ENCODE measurements around the gene FGD5. TPM values are rescaled to one million over a fixed set of nuclear protein-coding genes. Genes with fewer than 3 reads are reported as not detected.

Gene FGD5
- total and polyA plus RNA-seq, 2 experiments from 2014 or later, result 0.59 to 1.1 TPM

DNA sequence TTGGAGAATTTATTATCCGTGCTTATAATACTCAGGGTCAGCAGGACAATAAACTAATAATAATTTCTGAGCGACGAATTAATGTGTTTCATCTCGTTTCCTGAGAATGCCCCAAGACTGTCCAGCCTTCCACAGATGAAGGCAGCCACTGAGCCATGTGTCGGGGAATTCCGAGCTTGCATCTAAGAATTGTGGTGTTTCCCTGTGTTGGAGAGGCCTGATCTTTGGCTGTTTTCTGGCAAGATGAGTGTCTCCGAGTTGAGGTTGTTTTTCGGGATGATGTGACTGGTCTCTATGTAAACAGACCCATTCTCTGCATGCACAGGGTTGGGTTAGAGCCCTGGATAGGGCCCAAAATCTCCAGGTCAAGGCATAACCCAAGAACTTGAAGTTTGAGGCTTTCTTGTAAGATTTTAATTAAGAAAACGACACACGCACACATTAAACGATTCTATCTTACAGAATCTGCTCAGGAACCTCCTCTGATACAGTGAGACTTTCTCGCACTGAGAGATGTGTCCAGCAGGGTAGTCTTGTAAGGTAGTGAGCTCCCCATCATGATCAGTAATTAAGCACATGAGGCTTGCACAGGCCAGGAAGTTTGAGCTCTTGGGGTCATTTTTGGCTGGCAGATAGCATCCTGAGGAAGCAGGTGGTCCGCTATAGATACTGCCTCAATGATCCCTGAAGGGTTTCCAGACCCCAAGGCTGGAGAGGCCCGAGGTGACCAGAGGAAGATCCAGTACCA lies 14.4 kb downstream of the FGD5 start:
- H3K4me3 ChIP-seq, result no peak overlapping the region
- no peak overlapping the region for H3K27ac ChIP-seq
- H3K36me3 ChIP-seq, result no peaks in the 10 kb centered on the region
- DNase-seq (ENCODE audit: low read depth in 1 of 2, low spot score in 1 of 2), result no peak
- TF ChIP-seq, protein P1, sequence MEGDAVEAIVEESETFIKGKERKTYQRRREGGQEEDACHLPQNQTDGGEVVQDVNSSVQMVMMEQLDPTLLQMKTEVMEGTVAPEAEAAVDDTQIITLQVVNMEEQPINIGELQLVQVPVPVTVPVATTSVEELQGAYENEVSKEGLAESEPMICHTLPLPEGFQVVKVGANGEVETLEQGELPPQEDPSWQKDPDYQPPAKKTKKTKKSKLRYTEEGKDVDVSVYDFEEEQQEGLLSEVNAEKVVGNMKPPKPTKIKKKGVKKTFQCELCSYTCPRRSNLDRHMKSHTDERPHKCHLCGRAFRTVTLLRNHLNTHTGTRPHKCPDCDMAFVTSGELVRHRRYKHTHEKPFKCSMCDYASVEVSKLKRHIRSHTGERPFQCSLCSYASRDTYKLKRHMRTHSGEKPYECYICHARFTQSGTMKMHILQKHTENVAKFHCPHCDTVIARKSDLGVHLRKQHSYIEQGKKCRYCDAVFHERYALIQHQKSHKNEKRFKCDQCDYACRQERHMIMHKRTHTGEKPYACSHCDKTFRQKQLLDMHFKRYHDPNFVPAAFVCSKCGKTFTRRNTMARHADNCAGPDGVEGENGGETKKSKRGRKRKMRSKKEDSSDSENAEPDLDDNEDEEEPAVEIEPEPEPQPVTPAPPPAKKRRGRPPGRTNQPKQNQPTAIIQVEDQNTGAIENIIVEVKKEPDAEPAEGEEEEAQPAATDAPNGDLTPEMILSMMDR (IDR thresholded peaks at IDR 0.05; ENCODE audit: low read depth, low read length), result no peak
- H3K4me1 ChIP-seq (ENCODE audit: low read depth), result no peaks in the 10 kb centered on the region
- H3K9me3 ChIP-seq (ENCODE audit: low read depth), result no peaks in the 10 kb centered on the region
- H3K27me3 ChIP-seq, result no peaks in the 10 kb centered on the region

DNA sequence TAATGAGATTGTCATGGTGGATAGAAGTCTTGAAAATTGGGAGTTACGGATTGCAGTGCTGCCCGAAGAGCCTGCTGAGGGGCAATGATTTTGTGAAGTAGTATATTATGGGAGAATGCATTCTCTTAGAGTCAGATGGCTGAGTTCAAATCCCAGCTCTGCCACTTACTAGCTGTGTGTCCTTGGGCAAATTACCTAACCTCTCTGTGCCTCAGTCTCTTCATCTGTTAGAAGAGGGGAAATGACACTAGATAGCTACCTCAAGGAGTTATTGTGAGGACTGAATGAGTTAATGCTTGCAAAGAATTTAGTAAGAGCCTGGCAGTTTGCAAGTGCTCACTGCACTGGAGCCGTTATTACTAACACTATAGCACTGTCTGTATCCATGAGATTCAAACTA lies 15.4 kb downstream of the FGD5 start:
- Histone ChIP-seq H3K4me3 (no peak overlapping the region), H3K4me1 (ENCODE audit: low read depth) (no peaks in the 10 kb centered on the region), H3K36me3 (no peaks in the 10 kb centered on the region), H3K9me3 (ENCODE audit: low read depth) (no peaks in the 10 kb centered on the region), H3K27ac (no peak overlapping the region), H3K27me3 (no peaks in the 10 kb centered on the region)
- DNase-seq (ENCODE audit: low read depth in 1 of 2, low spot score in 1 of 2), result no peak
- TF ChIP-seq, protein P1 (IDR thresholded peaks at IDR 0.05; ENCODE audit: low read depth, low read length), result no peak

DNA sequence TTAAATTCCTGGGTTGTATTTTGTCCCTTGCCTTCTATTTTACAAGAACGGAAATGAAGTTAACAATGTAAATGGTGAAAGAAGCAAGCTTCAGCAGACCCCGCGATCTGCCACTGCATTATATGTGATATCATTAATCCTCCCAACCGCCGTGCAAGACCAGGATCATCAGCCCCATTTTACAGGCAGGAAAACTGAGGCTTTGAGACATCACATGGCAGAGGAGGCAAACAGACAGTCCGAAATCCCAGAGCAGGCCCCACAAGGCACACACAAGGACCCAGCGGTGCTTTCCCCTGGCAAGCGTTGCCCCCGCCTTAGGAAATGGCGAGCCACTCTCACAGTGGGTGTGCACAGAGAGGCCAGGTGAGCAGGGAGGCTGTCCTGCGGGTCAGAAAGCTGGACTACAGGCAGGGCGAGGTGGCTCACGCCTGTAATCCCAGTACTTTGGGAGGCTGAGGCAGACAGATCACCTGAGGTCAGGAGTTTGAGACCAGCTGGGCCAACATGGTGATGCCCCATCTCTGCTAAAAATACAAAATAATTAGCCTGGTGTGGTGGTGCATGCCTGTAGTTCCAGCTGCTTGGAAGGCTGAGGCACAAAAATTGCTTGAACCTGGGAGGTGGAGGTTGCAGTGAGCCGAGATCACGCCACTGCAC lies 16.2 kb downstream of the FGD5 start:
- TF ChIP-seq, protein P1 (IDR thresholded peaks at IDR 0.05; ENCODE audit: low read depth, low read length), result no peak
- Histone ChIP-seq H3K4me1 (ENCODE audit: low read depth) (no peaks in the 10 kb centered on the region), H3K27ac (no peak overlapping the region), H3K4me3 (no peak overlapping the region), H3K36me3 (no peaks in the 10 kb centered on the region), H3K27me3 (no peaks in the 10 kb centered on the region), H3K9me3 (ENCODE audit: low read depth) (no peaks in the 10 kb centered on the region)
- DNase-seq (ENCODE audit: low read depth in 1 of 2, low spot score in 1 of 2), result no peak

DNA sequence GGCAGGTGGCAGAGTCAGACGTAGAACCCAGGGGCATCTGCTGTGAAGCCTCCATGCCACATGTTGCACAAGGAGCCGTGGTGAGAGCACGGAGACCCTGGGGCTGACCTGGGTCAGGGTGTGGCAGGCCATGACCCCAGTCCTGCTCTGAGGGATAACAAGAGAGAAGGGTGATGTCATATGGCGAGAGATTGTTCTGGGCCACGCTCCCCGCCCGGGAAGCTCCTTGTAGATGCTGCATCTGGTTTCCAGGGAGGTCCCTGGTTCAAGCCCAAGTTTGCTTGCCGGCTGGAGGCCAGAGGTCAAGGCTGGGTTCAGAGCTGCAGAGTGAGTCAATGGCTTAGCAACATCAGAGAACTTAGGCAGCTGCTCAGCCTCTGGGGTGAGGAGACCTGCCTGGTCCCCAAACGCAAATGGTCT lies 17.3 kb downstream of the FGD5 start:
- Histone ChIP-seq H3K4me3 (no peak overlapping the region), H3K9me3 (ENCODE audit: low read depth) (no peaks in the 10 kb centered on the region), H3K36me3 (no peaks in the 10 kb centered on the region), H3K27ac (no peak overlapping the region), H3K27me3 (no peaks in the 10 kb centered on the region), H3K4me1 (ENCODE audit: low read depth) (no peaks in the 10 kb centered on the region)
- TF ChIP-seq, protein P1 (IDR thresholded peaks at IDR 0.05; ENCODE audit: low read depth, low read length), result no peak
- DNase-seq (ENCODE audit: low read depth in 1 of 2, low spot score in 1 of 2), result no peak

DNA sequence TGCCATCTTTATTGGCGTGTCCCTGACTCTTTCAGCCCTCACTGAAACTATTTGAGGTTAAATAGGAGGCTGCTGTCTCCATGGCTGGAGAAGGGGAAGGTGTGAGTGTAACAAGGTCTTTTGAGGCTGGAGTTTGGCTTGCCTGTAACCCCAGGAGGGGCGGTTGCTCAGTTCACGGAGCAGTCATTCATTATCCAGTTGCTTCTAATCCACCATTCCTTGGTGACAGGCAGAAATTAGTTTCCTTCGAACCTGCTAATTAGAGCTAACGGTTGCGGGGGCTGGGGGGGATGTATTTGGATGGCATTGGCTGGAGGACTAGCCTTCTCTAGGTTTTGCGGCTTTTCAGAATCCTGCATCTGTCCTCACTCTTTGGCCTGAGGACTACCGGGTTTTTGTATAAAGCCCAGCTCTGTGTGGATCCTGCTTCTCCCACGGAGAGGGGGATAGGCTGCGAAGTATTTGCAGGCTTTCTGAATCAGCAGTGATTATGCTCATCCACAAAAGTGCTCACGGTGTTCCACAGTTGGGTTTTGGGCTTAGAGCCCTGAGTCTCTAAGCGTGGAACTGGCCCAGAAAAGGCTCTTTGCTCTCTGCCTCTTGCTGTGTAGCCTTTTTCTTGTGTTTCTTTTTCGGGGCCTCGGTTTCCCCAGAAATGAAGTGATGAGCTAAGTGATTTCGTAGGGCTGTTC lies 18.6 kb downstream of the FGD5 start:
- TF ChIP-seq, protein P1 (IDR thresholded peaks at IDR 0.05; ENCODE audit: low read depth, low read length), result no peak
- no peaks in the 10 kb centered on the region for H3K27me3 ChIP-seq
- no peaks in the 10 kb centered on the region for H3K4me1 ChIP-seq (ENCODE audit: low read depth)
- H3K4me3 ChIP-seq, result no peak overlapping the region
- H3K27ac ChIP-seq, result no peak overlapping the region
- DNase-seq (ENCODE audit: low read depth in 1 of 2, low spot score in 1 of 2), result no peak
- H3K36me3 ChIP-seq, result no peaks in the 10 kb centered on the region
- no peaks in the 10 kb centered on the region for H3K9me3 ChIP-seq (ENCODE audit: low read depth)
